H9 (cell line): ENCODE data around the gene ALG13. TPM values are rescaled to one million over a fixed set of nuclear protein-coding genes. Genes with fewer than 3 reads are reported as not detected.

Experiments
- DNase-seq: peaks from one replicate; pipeline ENCODE4 v3.0.0-alpha.2; 2017
- H2AFZ ChIP-seq: one replicate; pipeline ENCODE4 v1.6.1; 2013; ENCODE audit warnings: mild to moderate bottlenecking, low read length, control low read depth, moderate library complexity
- H2AK5ac ChIP-seq: 2 replicates; pipeline ENCODE4 v1.6.1; 2013; ENCODE audit warnings: low read length, control low read depth, mixed read lengths; ENCODE audit not compliant: insufficient read length
- H2BK120ac ChIP-seq: one replicate; pipeline ENCODE4 v1.6.1; 2013; ENCODE audit warnings: low read depth, mild to moderate bottlenecking, low read length, control low read depth, inconsistent platforms; ENCODE audit not compliant: poor library complexity, severe bottlenecking
- H2BK12ac ChIP-seq: 2 replicates; pipeline ENCODE4 v1.6.1; 2013; ENCODE audit warnings: low read length, control low read depth, mixed read lengths, low read depth; ENCODE audit not compliant: insufficient read length
- H2BK15ac ChIP-seq: 2 replicates; pipeline ENCODE4 v1.6.1; 2013; ENCODE audit warnings: low read depth, low read length, control low read depth
- H2BK20ac ChIP-seq: one replicate; pipeline ENCODE4 v1.6.1; 2013; ENCODE audit warnings: low read depth, mild to moderate bottlenecking, low read length, control low read depth, inconsistent platforms; ENCODE audit not compliant: poor library complexity, severe bottlenecking
- H2BK5ac ChIP-seq: 2 replicates; pipeline ENCODE4 v1.6.1; 2013; ENCODE audit warnings: low read length, control low read depth, mixed read lengths; ENCODE audit not compliant: insufficient read length
- H3K14ac ChIP-seq: 2 replicates; pipeline ENCODE4 v1.6.1; 2013; ENCODE audit warnings: low read length, control low read depth; ENCODE audit not compliant: insufficient read depth
- H3K18ac ChIP-seq: 2 replicates; pipeline ENCODE4 v1.6.1; 2013; ENCODE audit warnings: low read depth, mild to moderate bottlenecking, mixed read lengths, low read length, control low read depth; ENCODE audit not compliant: insufficient read length
- H3K23ac ChIP-seq: 2 replicates; pipeline ENCODE4 v1.6.1; 2013; ENCODE audit warnings: low read length, control low read depth, mixed read lengths, low read depth; ENCODE audit not compliant: insufficient read length
- H3K23me2 ChIP-seq: 2 replicates; pipeline ENCODE4 v1.6.1; 2013; ENCODE audit warnings: low read depth, mild to moderate bottlenecking, mixed read lengths, low read length, control low read depth; ENCODE audit not compliant: insufficient read length, poor library complexity, severe bottlenecking
- H3K27ac ChIP-seq: 2 replicates; pipeline ENCODE4 v1.5.1; 2013; ENCODE audit warnings: low read length, control low read depth, mixed read lengths, low read depth; ENCODE audit not compliant: insufficient read length
- H3K27me3 ChIP-seq: 2 replicates; pipeline ENCODE4 v1.6.1; 2013; ENCODE audit warnings: low read length, control low read depth, inconsistent platforms; ENCODE audit not compliant: insufficient read depth
- H3K4ac ChIP-seq: 2 replicates; pipeline ENCODE4 v1.6.1; 2013; ENCODE audit warnings: low read depth, mild to moderate bottlenecking, control low read depth, inconsistent platforms, low read length, moderate library complexity
- H3K4me1 ChIP-seq: 2 replicates; pipeline ENCODE4 v1.6.1; 2013; ENCODE audit warnings: low read length, control low read depth, inconsistent platforms; ENCODE audit not compliant: insufficient read depth
- H3K4me2 ChIP-seq: 2 replicates; pipeline ENCODE4 v1.6.1; 2013; ENCODE audit warnings: low read length, control low read depth, mixed read lengths; ENCODE audit not compliant: insufficient read length, insufficient read depth
- H3K56ac ChIP-seq: 2 replicates; pipeline ENCODE4 v1.6.1; 2013; ENCODE audit warnings: low read depth, mild to moderate bottlenecking, mixed read lengths, low read length, control low read depth; ENCODE audit not compliant: insufficient read length
- H3K79me1 ChIP-seq: 2 replicates; pipeline ENCODE4 v1.6.1; 2013; ENCODE audit warnings: low read depth, mild to moderate bottlenecking, moderate library complexity, low read length, control low read depth, inconsistent platforms; ENCODE audit not compliant: insufficient read depth, poor library complexity, severe bottlenecking
- H3K79me2 ChIP-seq: 2 replicates; pipeline ENCODE4 v1.6.1; 2013; ENCODE audit warnings: low read length, control low read depth, inconsistent platforms; ENCODE audit not compliant: insufficient read depth
- H3K9ac ChIP-seq: 2 replicates; pipeline ENCODE4 v1.6.1; 2013; ENCODE audit warnings: low read length, control low read depth, mixed read lengths; ENCODE audit not compliant: insufficient read length; ENCODE audit errors: extremely low read depth
- H3K9me3 ChIP-seq: one replicate; pipeline ENCODE4 v1.6.1; 2013; ENCODE audit warnings: low read depth, low read length, inconsistent platforms; ENCODE audit not compliant: control insufficient read depth
- H3T11ph ChIP-seq: one replicate; pipeline ENCODE4 v1.6.1; 2013; ENCODE audit warnings: mild to moderate bottlenecking, low read length, control low read depth, inconsistent platforms
- H4K20me1 ChIP-seq: one replicate; pipeline ENCODE4 v1.6.1; 2013; ENCODE audit not compliant: control insufficient read depth, insufficient read length, insufficient read depth
- H4K5ac ChIP-seq: 2 replicates; pipeline ENCODE4 v1.6.1; 2013; ENCODE audit warnings: low read depth, mild to moderate bottlenecking, mixed read lengths, low read length, control low read depth; ENCODE audit not compliant: insufficient read length
- H4K8ac ChIP-seq: replicated peaks from 2 replicates; pipeline ENCODE4 v1.6.1; 2013; ENCODE audit warnings: low read length, control low read depth, mixed read lengths, low read depth; ENCODE audit not compliant: insufficient read length
- H4K91ac ChIP-seq: 2 replicates; pipeline ENCODE4 v1.6.1; 2013; ENCODE audit warnings: low read depth, mild to moderate bottlenecking, moderate library complexity, mixed read lengths, low read length, control low read depth; ENCODE audit not compliant: insufficient read length
- H3K27ac Mint-ChIP-seq, 3 experiments: 2 replicates in 2 of 3; 3 replicates in 1 of 3; pipeline ENCODE4 v1.8.0; 2020 to 2021; ENCODE audit warnings: mixed read lengths in 3 of 3, mild to moderate bottlenecking in 1 of 3, moderate library complexity in 1 of 3
- H3K27me3 Mint-ChIP-seq: 2 replicates; pipeline ENCODE4 v1.8.0; 2021; ENCODE audit warnings: low read depth, mild to moderate bottlenecking, moderate library complexity, mixed read lengths
- H3K36me3 Mint-ChIP-seq, 3 experiments: 2 replicates in 2 of 3; 3 replicates in 1 of 3; pipeline ENCODE4 v1.8.0; 2020 to 2021; ENCODE audit warnings: low read depth in 3 of 3, mixed read lengths in 3 of 3; ENCODE audit not compliant: insufficient read depth in 1 of 3
- H3K4me1 Mint-ChIP-seq, 2 experiments: 2 replicates each; pipeline ENCODE4 v1.8.0; 2020; ENCODE audit warnings: mixed read lengths in 2 of 2
- H3K4me3 Mint-ChIP-seq, 2 experiments: 2 replicates in 1 of 2; 3 replicates in 1 of 2; pipeline ENCODE4 v1.8.0; 2020 to 2021; ENCODE audit warnings: mild to moderate bottlenecking in 2 of 2, mixed read lengths in 2 of 2, moderate library complexity in 1 of 2
- H3K9me3 Mint-ChIP-seq, 2 experiments: 2 replicates in 1 of 2; 3 replicates in 1 of 2; pipeline ENCODE4 v1.8.0; 2020; ENCODE audit warnings: mild to moderate bottlenecking in 2 of 2, mixed read lengths in 2 of 2, moderate library complexity in 1 of 2
- CTCF ChIP-seq: fragments of 200-600 bp; sonication (generic); conservative IDR thresholded peaks from 3 replicates; pipeline ENCODE4 v1.8.0; 2021; ENCODE audit warnings: antibody characterized with exemption, mild to moderate bottlenecking
- total RNA-seq: library from RNA; stranded (reverse); gene quantifications from 2 replicates; pipeline ENCODE4 v1.2.1, GENCODE V29; 2021

ALG13 gene
- total RNA-seq, 1 experiment from 2014 or later: 91.9 TPM

- Histone ChIP-seq H3K56ac (no peak overlapping the region), H3K4ac (no peak overlapping the region), H4K8ac (no peak overlapping the region), H3K18ac (no peak overlapping the region), H3K27me3 (no peaks in the 10 kb centered on the region), H2BK120ac (no peak overlapping the region), H4K91ac (no peak overlapping the region), H2AFZ (no peak overlapping the region), H3K23ac (no peak overlapping the region), H3K23me2 (no peaks in the 10 kb centered on the region), H2BK5ac (no peak overlapping the region), H3K9ac (no peak overlapping the region), H3K4me2 (no peak overlapping the region), H2BK20ac (no peak overlapping the region), H3K14ac (no peak overlapping the region), H2AK5ac (no peak overlapping the region), H2BK12ac (no peak overlapping the region), H3K27ac (no peak overlapping the region), H3K79me2 (no peaks in the 10 kb centered on the region), H2BK15ac (no peak overlapping the region), H3K4me1 (no peaks in the 10 kb centered on the region), H3T11ph (no peak overlapping the region), H4K5ac (no peak overlapping the region), H3K9me3 (no peaks in the 10 kb centered on the region), H4K20me1 (no peaks in the 10 kb centered on the region), H3K79me1 (no peaks in the 10 kb centered on the region)
- H3K27ac Mint-ChIP-seq: no peak overlapping the region
- H3K36me3 Mint-ChIP-seq: peaks cover 0 to 11% (median 0%) of the 10 kb centered on the region in 3 experiments; a peak in 4 of 7 replicates
- peaks cover 2 to 7% of the 10 kb centered on the region in 2 experiments; a peak in 4 of 5 replicates for H3K9me3 Mint-ChIP-seq
- peaks cover 2% of the 10 kb centered on the region; the same call in 1 of the 2 replicates for H3K27me3 Mint-ChIP-seq
- H3K4me3 Mint-ChIP-seq: no peak overlapping the region
- TF ChIP-seq CTCF: no peak
- DNase-seq: no peak
- no peaks in the 10 kb centered on the region for H3K4me1 Mint-ChIP-seq
Observed at GRCh38 chrX:111779582-111779981, 98.6 kb downstream of the ALG13 start.
